ENCODE data around the gene PRIMA1. TPM values are rescaled to one million over a fixed set of nuclear protein-coding genes. Genes with fewer than 3 reads are reported as not detected.
"Not testable (repeated sequence)": the region's sequence is repeated elsewhere in the genome, so short reads cannot be mapped to it uniquely, and the experiment has no call there.

PRIMA1 gene
- total and polyA plus RNA-seq, 2 donors (not counting 1 experiment from before 2014, with no cell fraction given), result not detected

GRCh38 chr14:93811020-93811419, 22.7 kb upstream of the PRIMA1 start:
- Histone ChIP-seq H2AFZ (ENCODE audit: insufficient read depth, low read depth, low read length, poor library complexity, severe bottlenecking) (no peak overlapping the region), H3K9me3 (ENCODE audit: control extremely low read depth in 1 of 3, control insufficient read depth in 2 of 3, insufficient read depth in 1 of 3, low read length in 2 of 3) (peaks cover 2 to 14% (median 11%) of the 10 kb centered on the region in 3 donors), H3K4me1 (ENCODE audit: control insufficient read depth in 2 of 2, insufficient read depth in 2 of 2, low read length in 2 of 2) (no peaks in the 10 kb centered on the region), H4K20me1 (ENCODE audit: control insufficient read depth, insufficient read depth, low read length, poor library complexity, severe bottlenecking) (no peaks in the 10 kb centered on the region), H3K9ac (ENCODE audit: low read length) (no peak overlapping the region), H3K36me3 (replicated peaks in 1 of 2; ENCODE audit: control extremely low read depth in 1 of 2, control insufficient read depth in 1 of 2, extremely low read depth in 1 of 2, insufficient read depth in 2 of 2, low read length in 1 of 2) (no peaks in the 10 kb centered on the region), H3K4me3 (ENCODE audit: control extremely low read depth in 1 of 5, extremely low read depth in 1 of 5, insufficient read depth in 1 of 5, low read depth in 2 of 5, low read length in 4 of 5) (no peak overlapping the region), H3K27me3 (replicated peaks in 1 of 4; ENCODE audit: control extremely low read depth in 1 of 4, control insufficient read depth in 3 of 4, insufficient read depth in 4 of 4, low read length in 3 of 4) (no peaks in the 10 kb centered on the region), H3K79me2 (ENCODE audit: control insufficient read depth, insufficient read depth, low read length) (no peaks in the 10 kb centered on the region), H3K27ac (ENCODE audit: low read length in 2 of 2) (no peak overlapping the region), H3K4me2 (replicated peaks; ENCODE audit: low read depth, low read length, poor library complexity, severe bottlenecking) (no peak overlapping the region)
- POLR2A ChIA-PET, result no interaction called here
- no CpG with 5 or more reads among the region's 1 CpG for WGBS (ENCODE audit: insufficient coverage)
- Mint-ChIP-seq H3K9me3 (ENCODE audit: insufficient read depth) (peaks cover 20% of the 10 kb centered on the region), H3K27ac (no peak overlapping the region), H3K4me1 (peaks cover 6% of the 10 kb centered on the region), H3K4me3 (no peak overlapping the region), H3K27me3 (no peaks in the 10 kb centered on the region)
- intact Hi-C loops (cut with micrococcal nuclease), result no loop called here
- CTCF ChIA-PET, result no interaction called here
- TF ChIP-seq CTCF (IDR thresholded peaks at IDR 0.05), result no peak
- TF ChIP-seq EZH2 (IDR thresholded peaks at IDR 0.05; ENCODE audit: borderline replicate concordance, insufficient read depth, low read depth, low read length, poor library complexity, severe bottlenecking), result no peak
- ATAC-seq (ENCODE audit: low read depth) (no peak), DNase-seq (no peak)

GRCh38 chr14:93809491-93810420, 21.5 kb upstream of the PRIMA1 start:
- H3K4me3 ChIP-seq (ENCODE audit: control extremely low read depth in 1 of 5, extremely low read depth in 1 of 5, insufficient read depth in 1 of 5, low read depth in 2 of 5, low read length in 4 of 5); ATAC-seq (ENCODE audit: low read depth); intact Hi-C loops (cut with micrococcal nuclease); CTCF ChIA-PET; H3K4me2 ChIP-seq (replicated peaks; ENCODE audit: low read depth, low read length, poor library complexity, severe bottlenecking); H3K27ac ChIP-seq (ENCODE audit: low read length in 2 of 2); H2AFZ ChIP-seq (ENCODE audit: insufficient read depth, low read depth, low read length, poor library complexity, severe bottlenecking); H3K27me3 ChIP-seq (replicated peaks in 1 of 4; ENCODE audit: control extremely low read depth in 1 of 4, control insufficient read depth in 3 of 4, insufficient read depth in 4 of 4, low read length in 3 of 4); H3K27ac Mint-ChIP-seq; H3K4me1 Mint-ChIP-seq; H3K4me1 ChIP-seq (ENCODE audit: control insufficient read depth in 2 of 2, insufficient read depth in 2 of 2, low read length in 2 of 2); H3K4me3 Mint-ChIP-seq; H3K79me2 ChIP-seq (ENCODE audit: control insufficient read depth, insufficient read depth, low read length); POLR2A ChIA-PET; H4K20me1 ChIP-seq (ENCODE audit: control insufficient read depth, insufficient read depth, low read length, poor library complexity, severe bottlenecking); DNase-seq; H3K27me3 Mint-ChIP-seq; H3K36me3 ChIP-seq (replicated peaks in 1 of 2; ENCODE audit: control extremely low read depth in 1 of 2, control insufficient read depth in 1 of 2, extremely low read depth in 1 of 2, insufficient read depth in 2 of 2, low read length in 1 of 2); H3K9ac ChIP-seq (ENCODE audit: low read length): not testable (repeated sequence)
- H3K9me3 ChIP-seq (ENCODE audit: control extremely low read depth in 1 of 3, control insufficient read depth in 2 of 3, insufficient read depth in 1 of 3, low read length in 2 of 3), result peaks cover 0 to 14% (median 5%) of the 10 kb centered on the region in 3 donors
- peaks cover 10% of the 10 kb centered on the region for H3K9me3 Mint-ChIP-seq (ENCODE audit: insufficient read depth)
- 44% methylated on average over 2 of the region's 6 CpGs for WGBS (ENCODE audit: insufficient coverage)
